ENCODE measurements around the gene NOL4L.

Gene NOL4L

DNA sequence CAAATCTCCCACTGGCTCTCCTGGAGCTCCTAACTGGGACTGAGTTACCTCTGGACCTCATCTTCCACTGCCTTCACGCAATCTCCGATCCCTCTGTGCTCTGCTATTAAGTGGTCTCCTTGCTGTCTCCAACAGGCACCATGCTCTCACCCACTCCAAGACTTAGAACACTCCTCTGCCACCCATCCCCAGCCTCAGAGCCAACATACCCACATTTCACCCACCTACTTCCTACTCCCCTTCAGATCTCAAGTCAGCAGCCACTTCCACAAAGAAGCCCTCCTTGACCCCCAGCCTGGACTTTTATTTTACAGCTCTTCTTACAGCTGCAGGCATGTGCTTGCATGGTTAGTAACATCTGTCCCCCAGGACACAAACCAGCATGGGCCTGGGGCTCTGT lies 29.6 kb upstream of the NOL4L start:
- Histone ChIP-seq H3K27me3 (ENCODE audit: insufficient read depth, low read length, poor library complexity) (no peaks in the 10 kb centered on the region), H2BK120ac (ENCODE audit: low read depth, low read length) (no peak overlapping the region), H2AK5ac (ENCODE audit: low read length) (no peak overlapping the region), H3K56ac (ENCODE audit: low read length) (no peak overlapping the region), H3K9ac (ENCODE audit: low read length) (no peak overlapping the region), H2BK15ac (replicated peaks; ENCODE audit: low read depth) (no peak overlapping the region), H3K4me2 (ENCODE audit: low read length) (no peak overlapping the region), H3K4ac (ENCODE audit: low read depth, low read length) (no peak overlapping the region), H3K36me3 (ENCODE audit: control insufficient read depth, insufficient read depth, low read length) (no peaks in the 10 kb centered on the region), H3K4me3 (ENCODE audit: low read length) (no peak overlapping the region), H3K27ac (ENCODE audit: low read depth, low read length) (no peak overlapping the region), H4K8ac (ENCODE audit: low read depth, low read length) (no peak overlapping the region), H3K4me1 (ENCODE audit: control insufficient read depth, low read depth, low read length) (no peaks in the 10 kb centered on the region), H3K79me1 (ENCODE audit: low read length) (no peaks in the 10 kb centered on the region), H3K79me2 (ENCODE audit: control insufficient read depth, insufficient read depth, low read length) (no peaks in the 10 kb centered on the region), H3K23ac (ENCODE audit: low read length) (no peak overlapping the region), H4K5ac (ENCODE audit: low read length) (no peak overlapping the region), H3K18ac (ENCODE audit: low read length) (no peak overlapping the region), H2BK5ac (ENCODE audit: low read length) (no peak overlapping the region)
- DNase-seq: no peak
- no CpG with 5 or more reads among the region's 2 CpGs for WGBS (ENCODE audit: extremely low coverage, insufficient coverage, low lambda C conversion rate)

DNA sequence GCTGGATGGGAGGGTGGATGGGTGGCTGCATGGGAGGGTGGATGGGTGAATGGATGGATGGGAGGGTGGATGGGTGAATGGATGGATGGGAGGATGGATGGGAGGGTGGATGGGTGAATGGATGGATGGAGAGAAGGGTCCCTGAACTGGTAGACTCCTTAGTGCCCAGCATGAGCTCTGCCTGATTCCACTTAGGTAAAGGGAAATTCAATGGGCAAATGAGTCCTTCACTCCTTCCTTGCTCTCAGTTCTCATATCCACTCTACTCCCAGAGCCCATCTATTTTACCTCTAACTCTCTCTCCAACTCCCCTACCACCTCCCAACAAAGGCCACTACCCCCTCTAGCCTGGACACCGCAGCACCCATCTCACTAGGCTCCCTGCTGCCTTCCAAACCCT lies 29.2 kb upstream of the NOL4L start:
- Histone ChIP-seq H3K36me3 (ENCODE audit: control insufficient read depth, insufficient read depth, low read length) (no peaks in the 10 kb centered on the region), H2BK5ac (ENCODE audit: low read length) (no peak overlapping the region), H2BK15ac (replicated peaks; ENCODE audit: low read depth) (no peak overlapping the region), H3K56ac (ENCODE audit: low read length) (no peak overlapping the region), H3K79me1 (ENCODE audit: low read length) (no peaks in the 10 kb centered on the region), H3K18ac (ENCODE audit: low read length) (no peak overlapping the region), H3K23ac (ENCODE audit: low read length) (no peak overlapping the region), H3K9ac (ENCODE audit: low read length) (no peak overlapping the region), H3K4me1 (ENCODE audit: control insufficient read depth, low read depth, low read length) (no peaks in the 10 kb centered on the region), H2AK5ac (ENCODE audit: low read length) (no peak overlapping the region), H3K27me3 (ENCODE audit: insufficient read depth, low read length, poor library complexity) (no peaks in the 10 kb centered on the region), H3K27ac (ENCODE audit: low read depth, low read length) (no peak overlapping the region), H4K8ac (ENCODE audit: low read depth, low read length) (no peak overlapping the region), H3K4me2 (ENCODE audit: low read length) (no peak overlapping the region), H3K4me3 (ENCODE audit: low read length) (no peak overlapping the region), H2BK120ac (ENCODE audit: low read depth, low read length) (no peak overlapping the region), H3K4ac (ENCODE audit: low read depth, low read length) (no peak overlapping the region), H4K5ac (ENCODE audit: low read length) (no peak overlapping the region), H3K79me2 (ENCODE audit: control insufficient read depth, insufficient read depth, low read length) (no peaks in the 10 kb centered on the region)
- no CpG with 5 or more reads among the region's 1 CpG for WGBS (ENCODE audit: extremely low coverage, insufficient coverage, low lambda C conversion rate)
- DNase-seq: no peak

GRCh38 chr20:32613192-32614053 lies 28.3 kb upstream of the NOL4L start:
- H3K36me3 ChIP-seq (ENCODE audit: control insufficient read depth, insufficient read depth, low read length): no peaks in the 10 kb centered on the region

GRCh38 chr20:32612351-32613191 lies 27.4 kb upstream of the NOL4L start:
- no CpG with 5 or more reads among the region's 3 CpGs for WGBS (ENCODE audit: extremely low coverage, insufficient coverage, low lambda C conversion rate)
- DNase-seq: no peak
- H2BK120ac ChIP-seq (ENCODE audit: low read depth, low read length): no peak overlapping the region

More at GRCh38 chr20:32613192-32614053, 28.3 kb upstream of the NOL4L start:
- H3K79me2 ChIP-seq (ENCODE audit: control insufficient read depth, insufficient read depth, low read length): no peaks in the 10 kb centered on the region
- no peak overlapping the region for H3K23ac ChIP-seq (ENCODE audit: low read length)
- no peak overlapping the region for H3K4me3 ChIP-seq (ENCODE audit: low read length)
- H3K27ac ChIP-seq (ENCODE audit: low read depth, low read length): no peak overlapping the region
- H2AK5ac ChIP-seq (ENCODE audit: low read length): no peak overlapping the region
- H3K9ac ChIP-seq (ENCODE audit: low read length): no peak overlapping the region
- no peaks in the 10 kb centered on the region for H3K27me3 ChIP-seq (ENCODE audit: insufficient read depth, low read length, poor library complexity)
- H2BK15ac ChIP-seq (replicated peaks; ENCODE audit: low read depth): no peak overlapping the region
- no peak overlapping the region for H4K8ac ChIP-seq (ENCODE audit: low read depth, low read length)
- H2BK120ac ChIP-seq (ENCODE audit: low read depth, low read length): no peak overlapping the region
- H2BK5ac ChIP-seq (ENCODE audit: low read length): no peak overlapping the region
- no peak overlapping the region for H3K56ac ChIP-seq (ENCODE audit: low read length)
- WGBS (ENCODE audit: extremely low coverage, insufficient coverage, low lambda C conversion rate): no CpG with 5 or more reads among the region's 3 CpGs
- no peak overlapping the region for H3K18ac ChIP-seq (ENCODE audit: low read length)
- H3K4me2 ChIP-seq (ENCODE audit: low read length): no peak overlapping the region
- DNase-seq: no peak
- no peaks in the 10 kb centered on the region for H3K4me1 ChIP-seq (ENCODE audit: control insufficient read depth, low read depth, low read length)
- H4K5ac ChIP-seq (ENCODE audit: low read length): no peak overlapping the region
- no peak overlapping the region for H3K4ac ChIP-seq (ENCODE audit: low read depth, low read length)
- H3K79me1 ChIP-seq (ENCODE audit: low read length): no peaks in the 10 kb centered on the region

GRCh38 chr20:32611868-32612267 lies 26.7 kb upstream of the NOL4L start:
- H3K79me2 ChIP-seq (ENCODE audit: control insufficient read depth, insufficient read depth, low read length): no peaks in the 10 kb centered on the region
- no peak overlapping the region for H3K4me2 ChIP-seq (ENCODE audit: low read length)
- H3K4me1 ChIP-seq (ENCODE audit: control insufficient read depth, low read depth, low read length): no peaks in the 10 kb centered on the region
- no peaks in the 10 kb centered on the region for H3K79me1 ChIP-seq (ENCODE audit: low read length)
- H2AK5ac ChIP-seq (ENCODE audit: low read length): no peak overlapping the region
- no peak overlapping the region for H2BK5ac ChIP-seq (ENCODE audit: low read length)
- no peak for DNase-seq
- H4K8ac ChIP-seq (ENCODE audit: low read depth, low read length): no peak overlapping the region
- no peak overlapping the region for H3K23ac ChIP-seq (ENCODE audit: low read length)
- no peak overlapping the region for H3K27ac ChIP-seq (ENCODE audit: low read depth, low read length)
- H3K18ac ChIP-seq (ENCODE audit: low read length): no peak overlapping the region
- H3K27me3 ChIP-seq (ENCODE audit: insufficient read depth, low read length, poor library complexity): no peaks in the 10 kb centered on the region
- no peak overlapping the region for H3K4me3 ChIP-seq (ENCODE audit: low read length)
- no peak overlapping the region for H2BK120ac ChIP-seq (ENCODE audit: low read depth, low read length)
- H4K5ac ChIP-seq (ENCODE audit: low read length): no peak overlapping the region
- H3K36me3 ChIP-seq (ENCODE audit: control insufficient read depth, insufficient read depth, low read length): no peaks in the 10 kb centered on the region
- no CpG with 5 or more reads among the region's 6 CpGs for WGBS (ENCODE audit: extremely low coverage, insufficient coverage, low lambda C conversion rate)
- no peak overlapping the region for H3K56ac ChIP-seq (ENCODE audit: low read length)
- no peak overlapping the region for H2BK15ac ChIP-seq (replicated peaks; ENCODE audit: low read depth)
- H3K4ac ChIP-seq (ENCODE audit: low read depth, low read length): no peak overlapping the region
- H3K9ac ChIP-seq (ENCODE audit: low read length): no peak overlapping the region

More at GRCh38 chr20:32612351-32613191, 27.4 kb upstream of the NOL4L start:
- no peak overlapping the region for H4K8ac ChIP-seq (ENCODE audit: low read depth, low read length)
- H2BK5ac ChIP-seq (ENCODE audit: low read length): no peak overlapping the region
- no peak overlapping the region for H3K27ac ChIP-seq (ENCODE audit: low read depth, low read length)
- H3K56ac ChIP-seq (ENCODE audit: low read length): no peak overlapping the region
- H3K4ac ChIP-seq (ENCODE audit: low read depth, low read length): no peak overlapping the region
- H2AK5ac ChIP-seq (ENCODE audit: low read length): no peak overlapping the region
- H3K4me2 ChIP-seq (ENCODE audit: low read length): no peak overlapping the region
- H3K23ac ChIP-seq (ENCODE audit: low read length): no peak overlapping the region
- no peak overlapping the region for H3K9ac ChIP-seq (ENCODE audit: low read length)
- H3K79me1 ChIP-seq (ENCODE audit: low read length): no peaks in the 10 kb centered on the region
- H3K36me3 ChIP-seq (ENCODE audit: control insufficient read depth, insufficient read depth, low read length): no peaks in the 10 kb centered on the region
- no peaks in the 10 kb centered on the region for H3K79me2 ChIP-seq (ENCODE audit: control insufficient read depth, insufficient read depth, low read length)
- no peaks in the 10 kb centered on the region for H3K4me1 ChIP-seq (ENCODE audit: control insufficient read depth, low read depth, low read length)
- no peak overlapping the region for H3K18ac ChIP-seq (ENCODE audit: low read length)
- no peak overlapping the region for H4K5ac ChIP-seq (ENCODE audit: low read length)
- no peaks in the 10 kb centered on the region for H3K27me3 ChIP-seq (ENCODE audit: insufficient read depth, low read length, poor library complexity)
- no peak overlapping the region for H2BK15ac ChIP-seq (replicated peaks; ENCODE audit: low read depth)
- no peak overlapping the region for H3K4me3 ChIP-seq (ENCODE audit: low read length)

Data from mesendoderm (in vitro differentiated cells).